ACHN (cell line): Measurements from ENCODE around the gene ARHGEF40.

ENCODE experiments used
- DNase-seq: peaks from one replicate; pipeline ENCODE4 v3.0.0-alpha.2; 2015
- in situ Hi-C: cut with HindIII; loops from 2 replicates; pipeline ENCODE4 v1.10.0; 2017; ENCODE audit warnings: low sequenced_read_pairs, low pct_ligation_motif_present, low pct_unique_long_range_greater_than_20kb

ARHGEF40 gene

GRCh38 chr14:21055432-21056117, 14.5 kb upstream of the ARHGEF40 start:
- in situ Hi-C loops: no loop called here

GRCh38 chr14:21056520-21057163, 13.5 kb upstream of the ARHGEF40 start:
- no peak for DNase-seq

More at GRCh38 chr14:21055432-21056117, 14.5 kb upstream of the ARHGEF40 start:
- DNase-seq: peak; percentile 50

GRCh38 chr14:21057803-21058675, 12.1 kb upstream of the ARHGEF40 start, which contains the start of gene RNASE8:
Gene RNASE8 (plus strand): TSS chr14:21057822. CDS start chr14:21057893, 71 bp downstream.
- DNase-seq: no peak
- in situ Hi-C loops: no loop called here

More at GRCh38 chr14:21056520-21057163, 13.5 kb upstream of the ARHGEF40 start:
- in situ Hi-C loops: no loop called here

GRCh38 chr14:21058903-21059302, 11.2 kb upstream of the ARHGEF40 start:
- no peak for DNase-seq
- in situ Hi-C loops: no loop called here

GRCh38 chr14:21059842-21060613, 10.1 kb upstream of the ARHGEF40 start:
- DNase-seq: no peak
- in situ Hi-C loops: no loop called here

- in situ Hi-C loops: no loop called here
- no peak for DNase-seq
These were observed 9.3 kb upstream of the ARHGEF40 start for GRCh38 chr14:21060614-21061346.

- in situ Hi-C loops: no loop called here
- no peak for DNase-seq
These were observed 8.8 kb upstream of the ARHGEF40 start for GRCh38 chr14:21061347-21061668.

- in situ Hi-C loops: no loop called here
- DNase-seq: peak; percentile 86
These were observed 6.6 kb upstream of the ARHGEF40 start for GRCh38 chr14:21063479-21063878.

GRCh38 chr14:21066882-21067502, 3.1 kb upstream of the ARHGEF40 start:
- DNase-seq: peak; percentile 30
- in situ Hi-C loops: no loop called here

GRCh38 chr14:21068521-21069387, 1.4 kb upstream of the ARHGEF40 start:
- in situ Hi-C loops: no loop called here
- peak; percentile 67 for DNase-seq

- DNase-seq: peak; percentile 25
- in situ Hi-C loops: no loop called here
These were observed 569 bp upstream of the ARHGEF40 start for GRCh38 chr14:21069388-21070082.

- peak; percentile 37 for DNase-seq
These were observed 613 bp downstream of the ARHGEF40 start for GRCh38 chr14:21070610-21071224.

GRCh38 chr14:21071225-21072030, 1.3 kb downstream of the ARHGEF40 start:
- in situ Hi-C loops: no loop called here
- DNase-seq: peak; percentile 85

More at GRCh38 chr14:21070610-21071224, 613 bp downstream of the ARHGEF40 start:
- in situ Hi-C loops: no loop called here

- no peak for DNase-seq
- in situ Hi-C loops: no loop called here
These were observed 1.9 kb downstream of the ARHGEF40 start for GRCh38 chr14:21072031-21072473.

- DNase-seq: no peak
- in situ Hi-C loops: no loop called here
These were observed 2.8 kb downstream of the ARHGEF40 start for GRCh38 chr14:21072781-21073339.
